GM10266 (cell line): ENCODE data around the gene FRMD1.

ENCODE experiments used
- DNase-seq: peaks from one replicate; pipeline ENCODE4 v3.0.0; 2012; ENCODE audit errors: extremely low spot score
- TF ChIP-seq, protein P1 (sequence below): IDR thresholded peaks from 2 replicates; pipeline ENCODE4 v1.5.1; 2012; ENCODE audit warnings: mild to moderate bottlenecking, low read depth; ENCODE audit not compliant: control insufficient read depth, insufficient read depth; ENCODE audit errors: missing control alignments

FRMD1 gene

DNA sequence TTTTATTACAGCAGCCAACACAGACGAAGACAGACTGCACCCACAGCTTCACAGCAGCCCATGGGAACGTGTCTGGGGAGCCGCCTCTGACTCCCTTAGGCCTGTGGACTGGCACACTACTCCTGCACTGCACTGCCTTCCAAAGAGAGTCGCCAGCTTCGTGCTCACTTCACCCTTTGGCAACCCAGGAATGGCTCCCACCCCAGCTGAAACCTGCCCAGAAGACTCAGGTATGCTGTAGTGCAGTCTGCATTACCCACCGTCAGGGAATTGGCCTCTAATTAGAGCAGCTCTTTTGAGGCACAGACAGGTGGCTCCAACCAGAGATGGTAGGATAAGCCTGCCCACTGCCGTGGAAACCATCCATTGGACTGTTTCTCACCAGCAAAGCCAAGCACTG, 39.9 kb upstream of the FRMD1 start:
- no peak for DNase-seq
- TF ChIP-seq, protein P1, sequence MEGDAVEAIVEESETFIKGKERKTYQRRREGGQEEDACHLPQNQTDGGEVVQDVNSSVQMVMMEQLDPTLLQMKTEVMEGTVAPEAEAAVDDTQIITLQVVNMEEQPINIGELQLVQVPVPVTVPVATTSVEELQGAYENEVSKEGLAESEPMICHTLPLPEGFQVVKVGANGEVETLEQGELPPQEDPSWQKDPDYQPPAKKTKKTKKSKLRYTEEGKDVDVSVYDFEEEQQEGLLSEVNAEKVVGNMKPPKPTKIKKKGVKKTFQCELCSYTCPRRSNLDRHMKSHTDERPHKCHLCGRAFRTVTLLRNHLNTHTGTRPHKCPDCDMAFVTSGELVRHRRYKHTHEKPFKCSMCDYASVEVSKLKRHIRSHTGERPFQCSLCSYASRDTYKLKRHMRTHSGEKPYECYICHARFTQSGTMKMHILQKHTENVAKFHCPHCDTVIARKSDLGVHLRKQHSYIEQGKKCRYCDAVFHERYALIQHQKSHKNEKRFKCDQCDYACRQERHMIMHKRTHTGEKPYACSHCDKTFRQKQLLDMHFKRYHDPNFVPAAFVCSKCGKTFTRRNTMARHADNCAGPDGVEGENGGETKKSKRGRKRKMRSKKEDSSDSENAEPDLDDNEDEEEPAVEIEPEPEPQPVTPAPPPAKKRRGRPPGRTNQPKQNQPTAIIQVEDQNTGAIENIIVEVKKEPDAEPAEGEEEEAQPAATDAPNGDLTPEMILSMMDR, result no peak

DNA sequence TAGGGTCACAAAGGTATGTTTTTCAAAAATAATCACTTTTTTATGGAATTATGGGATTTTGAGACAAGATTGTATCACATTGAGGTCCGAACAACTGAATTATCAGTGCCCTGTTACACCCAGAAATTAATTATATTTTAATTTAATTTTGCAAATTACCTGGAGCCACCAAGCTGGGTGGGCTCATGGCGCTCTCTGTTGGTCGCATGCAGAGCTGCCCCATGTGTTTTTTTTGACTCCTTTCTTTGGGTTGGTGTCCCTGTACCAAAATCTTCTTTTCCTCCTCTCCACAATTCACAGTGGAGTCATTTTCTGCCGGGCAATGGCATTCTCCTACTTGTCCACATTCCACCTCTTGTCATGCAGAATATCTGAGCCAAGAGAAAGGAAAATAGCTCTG, 38.9 kb upstream of the FRMD1 start:
- TF ChIP-seq, protein P1, result no peak
- no peak for DNase-seq

DNA sequence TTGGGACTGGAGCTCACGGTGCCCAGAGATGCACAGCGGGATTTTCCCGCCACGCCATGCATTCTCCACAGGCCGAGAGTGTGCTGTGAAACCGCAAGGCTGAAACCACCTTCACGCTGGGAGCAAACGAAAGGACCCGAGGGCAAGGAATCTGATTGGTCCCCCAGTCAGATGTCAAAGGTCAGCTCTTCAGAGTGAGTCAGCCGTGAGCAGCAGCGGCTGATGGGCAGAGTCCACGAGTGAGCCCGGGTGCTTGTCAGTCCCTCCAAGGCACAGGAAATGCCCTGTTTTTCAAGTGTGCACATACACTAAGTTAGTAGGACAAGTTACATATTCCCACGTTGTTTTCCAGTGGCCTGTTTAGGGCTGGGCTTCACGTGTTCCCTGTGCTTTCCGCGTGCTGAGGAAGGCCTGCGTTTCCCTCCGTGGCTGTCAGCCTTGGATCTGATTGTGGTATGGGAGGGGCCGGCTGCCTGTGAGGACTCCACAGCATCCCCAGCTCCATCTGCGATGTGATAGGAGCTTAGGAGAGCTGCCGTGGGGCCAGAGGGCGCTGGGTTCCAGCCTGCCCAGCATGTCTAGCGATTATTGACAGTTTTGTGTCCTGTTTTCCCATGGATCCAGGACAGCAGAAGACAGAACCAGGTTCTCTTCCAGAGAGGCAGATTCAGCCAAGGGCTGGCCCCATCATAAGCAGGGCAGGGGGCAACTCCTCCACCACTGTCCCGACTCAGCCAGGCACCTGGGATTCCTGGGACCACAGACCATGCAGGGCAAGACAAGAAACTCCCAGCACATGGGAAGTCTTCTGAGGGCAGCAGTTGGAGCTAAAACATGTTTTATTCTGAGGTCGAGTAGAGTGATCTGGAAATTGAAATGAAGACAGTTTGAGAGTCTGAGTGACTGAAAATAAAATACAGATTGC, 38.2 kb upstream of the FRMD1 start:
- TF ChIP-seq, protein P1, result no peak
- DNase-seq, result no peak

DNA sequence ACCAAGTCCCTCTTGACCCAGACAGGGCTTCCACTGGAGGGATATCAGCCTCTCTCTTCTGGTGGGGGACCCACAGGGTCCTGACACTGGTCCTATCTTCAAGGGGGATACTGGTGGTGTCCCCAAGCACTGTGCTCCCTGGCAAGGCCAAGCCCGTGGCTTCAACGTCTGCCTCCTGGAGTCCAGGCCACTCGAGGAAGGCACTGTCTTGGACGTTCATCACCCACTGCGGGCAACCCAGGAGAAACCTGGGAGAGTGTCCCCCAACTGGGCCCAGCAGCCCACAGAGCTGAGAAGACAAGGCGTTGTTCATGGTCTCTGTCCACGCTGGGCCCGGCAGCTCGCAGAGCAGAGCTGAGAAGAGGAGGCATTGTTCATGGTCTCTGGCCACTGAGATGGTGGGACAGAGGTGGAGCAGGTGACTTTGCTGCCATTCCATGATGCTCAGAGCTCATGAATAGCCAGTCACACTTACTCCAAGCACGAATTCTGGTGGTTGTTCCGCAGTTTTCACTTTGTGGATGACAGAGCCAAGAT, 37.5 kb upstream of the FRMD1 start:
- TF ChIP-seq, protein P1, result no peak
- no peak for DNase-seq

DNA sequence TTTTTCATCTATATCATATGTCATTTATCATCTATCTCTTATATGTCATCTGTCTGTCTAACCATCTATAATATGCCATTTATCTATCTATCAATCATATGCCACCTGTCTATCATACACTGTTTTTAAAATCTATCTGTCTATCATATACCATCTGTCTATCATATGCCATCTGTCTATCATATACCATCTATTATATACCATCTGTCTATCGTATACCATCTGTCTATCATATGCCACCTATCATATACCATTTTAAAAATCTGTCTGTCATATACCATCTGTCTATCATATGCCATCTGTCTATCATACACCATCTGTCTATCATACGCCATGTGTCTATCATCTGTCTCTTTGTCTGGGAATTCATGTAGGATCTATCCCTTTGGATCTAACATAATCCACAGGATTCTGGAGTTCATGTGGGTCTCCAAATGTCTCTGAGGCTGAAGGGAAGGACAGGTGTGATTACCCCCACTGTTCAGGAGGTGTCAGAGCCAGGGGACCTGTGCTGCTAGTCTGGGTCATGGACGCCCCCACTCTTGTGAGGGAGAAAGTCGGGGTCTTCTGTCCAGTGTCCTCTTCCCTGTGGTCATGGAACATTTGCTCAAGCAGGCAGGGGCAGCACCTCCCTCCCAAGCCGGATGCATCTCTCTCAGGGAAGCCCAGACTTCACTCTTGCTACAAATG, 36.9 kb upstream of the FRMD1 start:
- TF ChIP-seq, protein P1, result no peak
- DNase-seq, result no peak

DNA sequence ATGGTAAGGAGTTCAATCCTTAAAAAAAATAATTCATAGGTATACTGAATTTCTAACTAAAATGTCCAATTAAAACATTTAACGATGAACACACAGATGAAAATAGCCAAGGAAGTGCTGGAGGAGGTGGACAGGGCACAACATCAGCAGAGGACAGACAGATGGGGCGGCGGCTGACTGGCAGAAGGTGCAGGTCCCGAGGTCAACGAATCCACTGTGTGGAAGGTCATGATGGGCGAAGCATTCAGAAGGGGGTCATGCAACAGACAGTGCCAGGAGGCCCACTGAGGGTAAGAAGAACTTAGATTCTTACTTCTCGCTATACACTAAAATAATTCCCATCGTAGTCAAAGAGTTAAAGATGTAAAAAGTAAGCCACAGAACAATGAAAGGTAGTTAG, 34.2 kb upstream of the FRMD1 start:
- TF ChIP-seq, protein P1, result no peak
- DNase-seq, result no peak

DNA sequence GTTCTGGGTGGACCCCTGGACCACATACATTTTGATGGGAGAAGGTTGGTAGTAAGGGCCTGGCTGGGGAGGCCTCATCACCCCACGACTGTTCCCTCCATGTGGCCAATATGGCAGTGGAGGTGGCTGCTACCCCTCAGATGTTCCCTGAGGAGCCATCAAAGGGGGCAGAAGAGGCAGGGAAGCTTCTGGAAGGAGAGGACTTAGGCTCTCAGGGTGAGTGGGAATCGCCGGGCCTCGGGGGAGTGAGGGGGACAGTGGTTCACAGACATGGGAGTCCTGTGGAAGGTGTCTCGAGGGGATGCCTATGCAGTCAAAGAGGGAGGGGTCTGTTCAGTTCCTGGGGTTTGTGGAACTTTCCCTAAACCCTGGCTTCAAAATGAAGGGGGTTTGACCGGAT, 32.9 kb upstream of the FRMD1 start:
- no peak for DNase-seq
- TF ChIP-seq, protein P1, result no peak
